ENCODE data around the gene METAP2. TPM values are rescaled to one million over a fixed set of nuclear protein-coding genes. Genes with fewer than 3 reads are reported as not detected.

METAP2 gene
- total RNA-seq, 1 donor from 2014 or later = 62.6 TPM

GRCh38 chr12:95532851-95533250 lies 58.9 kb downstream of the METAP2 start:
- DNase-seq (ENCODE audit: extremely low spot score in 2 of 2) = no peak
- Histone ChIP-seq H3K27ac (no peak overlapping the region), H3K4me3 (no peak overlapping the region), H3K9me3 (no peaks in the 10 kb centered on the region), H3K27me3 (no peaks in the 10 kb centered on the region), H3K4me1 (no peaks in the 10 kb centered on the region), H3K36me3 (no peaks in the 10 kb centered on the region)
- no peak for TF ChIP-seq CTCF (IDR thresholded peaks at IDR 0.05)
- TF ChIP-seq POLR2A (IDR thresholded peaks at IDR 0.05) = no peak
- no peak for TF ChIP-seq POLR2AphosphoS5 (IDR thresholded peaks at IDR 0.05; ENCODE audit: insufficient read depth in 1 of 2, low read depth in 1 of 2)
- intact Hi-C loops (cut with DNase I) = no loop called here

GRCh38 chr12:95533985-95534384 lies 60.0 kb downstream of the METAP2 start:
- H3K27ac ChIP-seq = no peak overlapping the region
- H3K27me3 ChIP-seq = no peaks in the 10 kb centered on the region
- H3K9me3 ChIP-seq = no peaks in the 10 kb centered on the region
- no peak for DNase-seq (ENCODE audit: extremely low spot score in 2 of 2)
- no peaks in the 10 kb centered on the region for H3K4me1 ChIP-seq
- TF ChIP-seq POLR2A (IDR thresholded peaks at IDR 0.05) = no peak
- no peak for TF ChIP-seq CTCF (IDR thresholded peaks at IDR 0.05)
- TF ChIP-seq POLR2AphosphoS5 (IDR thresholded peaks at IDR 0.05; ENCODE audit: insufficient read depth in 1 of 2, low read depth in 1 of 2) = no peak
- intact Hi-C loops (cut with DNase I) = no loop called here
- no peak overlapping the region for H3K4me3 ChIP-seq
- H3K36me3 ChIP-seq = no peaks in the 10 kb centered on the region

GRCh38 chr12:95538006-95538405 lies 64.1 kb downstream of the METAP2 start:
- Histone ChIP-seq H3K4me1 (no peaks in the 10 kb centered on the region), H3K9me3 (no peaks in the 10 kb centered on the region), H3K27ac (no peak overlapping the region), H3K4me3 (no peak overlapping the region), H3K27me3 (no peaks in the 10 kb centered on the region), H3K36me3 (no peaks in the 10 kb centered on the region)
- intact Hi-C loops (cut with DNase I) = no loop called here
- TF ChIP-seq POLR2A (IDR thresholded peaks at IDR 0.05) = no peak
- no peak for TF ChIP-seq CTCF (IDR thresholded peaks at IDR 0.05)
- TF ChIP-seq POLR2AphosphoS5 (IDR thresholded peaks at IDR 0.05; ENCODE audit: insufficient read depth in 1 of 2, low read depth in 1 of 2) = no peak
- DNase-seq (ENCODE audit: extremely low spot score in 2 of 2) = no peak

GRCh38 chr12:95538656-95539055 lies 64.7 kb downstream of the METAP2 start:
- TF ChIP-seq POLR2AphosphoS5 (IDR thresholded peaks at IDR 0.05; ENCODE audit: insufficient read depth in 1 of 2, low read depth in 1 of 2) (no peak), POLR2A (IDR thresholded peaks at IDR 0.05) (no peak), CTCF (IDR thresholded peaks at IDR 0.05) (no peak)
- no peaks in the 10 kb centered on the region for H3K36me3 ChIP-seq
- no peak overlapping the region for H3K27ac ChIP-seq
- no peak for DNase-seq (ENCODE audit: extremely low spot score in 2 of 2)
- no peak overlapping the region for H3K4me3 ChIP-seq
- intact Hi-C loops (cut with DNase I) = no loop called here
- H3K27me3 ChIP-seq = no peaks in the 10 kb centered on the region
- no peaks in the 10 kb centered on the region for H3K4me1 ChIP-seq
- H3K9me3 ChIP-seq = no peaks in the 10 kb centered on the region

- intact Hi-C loops (cut with DNase I) = no loop called here
- TF ChIP-seq CTCF (IDR thresholded peaks at IDR 0.05) (no peak), POLR2A (IDR thresholded peaks at IDR 0.05) (no peak)
- Histone ChIP-seq H3K27me3 (no peaks in the 10 kb centered on the region), H3K36me3 (no peaks in the 10 kb centered on the region), H3K27ac (no peak overlapping the region), H3K9me3 (no peaks in the 10 kb centered on the region), H3K4me1 (no peaks in the 10 kb centered on the region), H3K4me3 (no peak overlapping the region)
- DNase-seq (ENCODE audit: extremely low spot score in 2 of 2) = no peak
These were observed 67.5 kb downstream of the METAP2 start for GRCh38 chr12:95541436-95541835.
